Measurements from ENCODE around the gene PNPLA6.
A peak's percentile ranks its signal among the peaks of the same experiment; 100 is the strongest.

Gene PNPLA6

DNA sequence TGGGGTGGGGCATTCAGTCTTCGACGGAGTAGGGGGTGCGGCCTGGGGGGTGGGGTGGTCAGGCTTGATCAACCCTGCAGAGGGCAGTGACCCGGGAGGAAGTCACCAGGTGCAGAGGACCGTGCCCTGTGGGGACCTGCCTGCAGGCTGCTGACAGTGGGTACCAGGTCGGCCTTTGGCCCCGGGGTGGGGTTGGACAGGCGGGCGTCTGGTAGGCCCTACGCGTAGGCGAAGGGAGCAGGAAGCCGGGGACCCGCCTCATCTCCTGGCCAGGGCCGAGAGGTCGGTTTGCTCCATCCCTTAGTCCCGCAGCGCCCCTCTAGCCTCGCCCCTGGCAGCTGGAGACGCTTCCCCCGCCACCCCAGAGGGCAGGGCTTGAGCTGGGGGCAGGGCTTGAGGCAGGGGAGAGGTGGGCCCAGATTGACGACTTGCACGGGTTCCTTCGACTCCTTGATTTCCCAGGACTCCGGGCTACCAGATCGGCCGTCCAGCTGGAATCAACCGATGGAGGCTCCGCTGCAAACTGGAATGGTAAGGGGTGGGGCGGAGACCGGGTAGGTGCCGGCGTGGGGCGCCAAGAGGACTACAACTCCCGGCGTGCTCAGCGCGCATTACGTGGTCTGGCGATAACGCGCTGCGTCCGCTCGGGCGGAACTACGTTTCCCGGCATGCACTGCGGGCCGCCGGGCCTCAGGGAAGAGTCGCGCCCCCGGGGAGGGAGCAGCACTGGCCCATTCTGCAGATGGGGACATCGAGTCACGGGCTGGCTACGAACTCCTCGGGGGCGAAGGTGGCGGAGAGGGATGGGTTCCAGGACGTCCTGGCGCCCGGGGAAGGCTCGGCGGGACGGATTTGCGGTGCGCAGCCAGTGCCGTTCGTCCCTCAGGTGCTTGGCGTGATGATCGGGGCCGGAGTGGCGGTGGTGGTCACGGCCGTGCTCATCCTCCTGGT is at the start of gene PNPLA6:
Gene PNPLA6 (plus strand): TSS at position 671 of the 951 bp plus-strand sequence. CDS start 72 bp downstream, at position 743.
- peak; percentile 86 for DNase-seq

DNA sequence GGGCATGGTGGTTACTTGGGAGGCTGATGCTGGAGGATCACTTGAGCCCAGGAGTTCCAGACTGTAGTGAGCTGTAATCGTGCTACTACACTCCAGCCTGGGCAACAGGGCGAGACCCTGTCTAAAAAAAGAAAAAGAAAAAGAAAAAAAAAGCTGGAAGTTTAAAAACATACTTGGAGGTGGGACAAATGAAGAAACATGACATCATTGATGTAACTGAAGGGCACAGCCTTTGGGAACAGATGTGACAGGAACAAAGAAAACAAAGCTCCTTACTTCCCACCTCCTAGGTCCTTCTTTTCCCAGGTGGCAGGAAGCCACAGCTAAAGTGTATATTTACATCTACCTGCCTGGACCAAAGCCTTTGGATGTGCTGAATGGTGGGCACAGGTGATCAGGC is 48.6 kb upstream of the PNPLA6 start:
- peak; percentile 20 for DNase-seq

DNA sequence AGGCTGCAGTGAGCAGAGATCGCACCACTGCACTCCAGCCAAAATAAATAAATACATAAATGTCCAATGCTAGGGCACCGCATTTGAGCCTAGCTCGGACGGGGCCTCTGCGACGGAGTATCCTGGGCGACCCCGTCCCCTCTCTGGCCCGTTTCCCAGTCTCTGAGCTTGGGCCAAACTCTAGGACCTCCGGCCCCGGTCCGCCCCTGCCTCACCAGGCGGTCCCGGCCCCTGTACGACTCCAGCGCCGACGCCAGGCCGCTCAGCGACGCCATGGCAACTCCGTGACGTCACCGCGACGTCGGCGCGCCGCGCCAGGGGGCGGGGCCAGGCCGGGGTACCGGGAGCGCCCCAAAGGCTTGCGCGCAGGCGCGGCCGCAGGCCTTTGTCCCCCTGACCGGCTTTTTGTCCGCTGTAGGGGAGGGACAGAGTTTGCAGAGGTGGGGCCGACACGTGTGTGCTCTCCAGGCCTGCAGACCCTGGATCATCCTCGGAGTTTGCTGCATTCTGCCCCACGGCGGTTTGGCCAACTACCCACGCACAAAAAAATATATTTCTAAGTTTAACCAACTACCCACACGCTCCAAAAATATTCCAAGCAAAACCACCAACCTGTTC is 46.7 kb upstream of the PNPLA6 start, which contains the start of gene PEX11G:
Gene PEX11G (minus strand): TSS at position 300 of the 618 bp plus-strand sequence. CDS start 25 bp downstream, at position 275.
- peak; percentile 77 for DNase-seq

- DNase-seq = no peak
Observed at GRCh38 chr19:7489609-7490044, 45.9 kb upstream of the PNPLA6 start.

- DNase-seq = no peak
Observed at GRCh38 chr19:7492142-7492541, 43.4 kb upstream of the PNPLA6 start.

- no peak for DNase-seq
Observed at GRCh38 chr19:7492558-7492957, 43.0 kb upstream of the PNPLA6 start.

DNA sequence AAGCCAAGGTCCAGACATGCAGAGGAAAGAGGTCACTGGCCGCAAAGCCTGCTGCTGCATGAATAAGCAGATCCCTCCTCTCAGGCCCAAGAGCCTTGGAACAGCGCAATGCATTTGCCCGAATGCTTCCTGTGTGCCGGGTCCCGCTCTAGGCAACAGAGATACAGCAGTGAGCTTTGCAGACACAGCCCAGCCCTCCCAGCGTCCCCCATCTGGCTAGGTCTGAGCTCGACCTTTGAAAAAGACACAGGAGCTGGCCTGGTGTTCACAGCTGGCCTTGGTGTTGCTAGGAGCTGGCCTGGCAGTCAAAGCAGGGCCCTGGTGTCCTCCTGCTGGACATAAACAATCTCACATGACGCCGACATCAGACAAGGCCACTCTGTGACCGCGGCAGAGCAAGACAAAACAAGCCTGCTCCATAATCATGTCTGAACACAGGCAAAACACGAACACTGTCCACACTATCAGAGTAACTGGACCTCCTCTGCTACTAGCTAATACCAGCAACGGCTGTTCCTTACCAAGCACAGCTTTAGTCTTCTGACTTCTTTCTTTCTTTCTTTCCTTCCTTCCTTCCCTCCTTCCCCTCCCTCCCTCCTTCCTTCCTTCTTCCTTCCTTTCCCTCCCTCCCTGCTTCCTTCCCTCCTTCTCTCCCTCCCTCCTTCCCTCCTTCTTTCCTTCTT is 41.0 kb upstream of the PNPLA6 start:
- DNase-seq = no peak

DNA sequence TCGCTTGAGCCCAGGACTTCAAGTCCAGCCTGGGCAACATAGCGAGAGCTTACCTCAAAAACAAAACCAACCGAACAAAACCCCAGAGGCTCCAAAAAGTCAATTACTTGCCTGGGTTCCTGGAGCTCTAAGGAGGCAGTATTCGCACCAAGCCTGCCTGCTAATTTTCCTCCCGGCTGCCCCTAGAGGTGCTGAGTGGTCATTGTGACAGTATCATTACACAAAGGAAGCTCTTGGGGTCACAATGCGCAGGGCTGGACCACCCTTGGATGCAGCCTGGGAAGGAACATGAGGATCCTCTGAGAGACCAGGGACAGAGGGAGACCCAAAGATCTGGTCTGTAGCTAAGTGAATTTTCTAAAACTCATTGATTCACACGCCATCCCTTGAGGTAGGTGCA is 38.2 kb upstream of the PNPLA6 start:
- no peak for DNase-seq

GRCh38 chr19:7500811-7501450 is 34.6 kb upstream of the PNPLA6 start:
- peak; percentile 84 for DNase-seq

DNA sequence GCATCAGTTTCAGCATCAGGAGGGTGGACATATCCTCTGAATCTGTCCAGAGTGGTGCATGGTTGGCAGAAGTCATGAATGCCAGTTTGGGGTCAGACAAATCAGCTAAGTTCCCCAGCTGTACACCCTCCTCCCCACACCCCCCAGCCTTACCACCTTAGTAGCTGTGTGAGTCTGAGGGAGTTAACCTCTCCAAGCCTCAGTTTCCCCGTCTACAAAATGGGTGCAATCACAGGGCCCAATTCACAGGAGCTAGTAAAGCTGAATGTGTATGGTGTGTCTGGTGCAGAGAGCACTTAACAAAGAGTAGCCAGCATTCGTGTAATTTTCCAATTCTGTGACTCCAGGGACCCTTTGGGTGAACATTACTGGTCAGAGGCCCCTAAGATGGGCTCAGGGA is 33.0 kb upstream of the PNPLA6 start:
- DNase-seq = no peak

DNA sequence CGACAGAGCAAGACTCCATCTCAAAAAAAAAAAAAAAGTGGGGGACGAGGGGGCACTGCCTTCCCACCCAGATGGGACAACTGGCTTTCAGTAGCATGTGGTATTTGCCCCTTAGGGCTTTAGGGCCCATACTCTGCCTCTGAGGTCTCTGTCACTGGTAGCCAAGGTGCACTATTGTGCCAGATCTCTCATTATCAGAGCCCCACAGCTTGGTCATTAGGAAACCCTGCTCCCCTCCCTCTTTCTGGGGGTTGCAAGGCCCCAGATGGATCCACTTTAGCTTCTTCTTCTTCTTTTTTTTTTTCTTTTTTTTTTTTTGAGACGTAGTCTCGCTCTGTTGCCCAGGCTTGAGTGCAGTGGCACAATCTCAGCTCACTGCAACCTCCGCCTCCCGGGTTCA is 30.8 kb upstream of the PNPLA6 start:
- DNase-seq = no peak

DNA sequence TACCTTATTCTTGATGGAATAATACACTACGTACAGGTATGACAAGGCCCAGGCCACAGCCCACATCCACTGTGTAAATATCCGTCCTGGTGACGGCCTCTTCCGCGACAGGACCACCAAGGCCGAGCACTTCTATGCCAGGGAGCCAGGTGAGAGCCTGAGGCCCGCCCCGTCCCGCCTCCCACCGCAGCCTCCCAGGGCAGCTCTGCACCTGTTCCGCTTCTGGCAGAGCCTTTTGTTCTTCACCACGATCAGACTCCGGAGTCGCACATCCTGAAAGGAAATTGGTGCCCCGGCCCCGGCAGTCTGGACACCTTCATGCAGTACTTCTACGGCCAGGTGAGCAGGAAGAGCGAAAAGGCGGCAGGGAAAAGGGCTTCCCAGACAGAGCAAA is 30.2 kb upstream of the PNPLA6 start:
- peak; percentile 65 for DNase-seq

DNA sequence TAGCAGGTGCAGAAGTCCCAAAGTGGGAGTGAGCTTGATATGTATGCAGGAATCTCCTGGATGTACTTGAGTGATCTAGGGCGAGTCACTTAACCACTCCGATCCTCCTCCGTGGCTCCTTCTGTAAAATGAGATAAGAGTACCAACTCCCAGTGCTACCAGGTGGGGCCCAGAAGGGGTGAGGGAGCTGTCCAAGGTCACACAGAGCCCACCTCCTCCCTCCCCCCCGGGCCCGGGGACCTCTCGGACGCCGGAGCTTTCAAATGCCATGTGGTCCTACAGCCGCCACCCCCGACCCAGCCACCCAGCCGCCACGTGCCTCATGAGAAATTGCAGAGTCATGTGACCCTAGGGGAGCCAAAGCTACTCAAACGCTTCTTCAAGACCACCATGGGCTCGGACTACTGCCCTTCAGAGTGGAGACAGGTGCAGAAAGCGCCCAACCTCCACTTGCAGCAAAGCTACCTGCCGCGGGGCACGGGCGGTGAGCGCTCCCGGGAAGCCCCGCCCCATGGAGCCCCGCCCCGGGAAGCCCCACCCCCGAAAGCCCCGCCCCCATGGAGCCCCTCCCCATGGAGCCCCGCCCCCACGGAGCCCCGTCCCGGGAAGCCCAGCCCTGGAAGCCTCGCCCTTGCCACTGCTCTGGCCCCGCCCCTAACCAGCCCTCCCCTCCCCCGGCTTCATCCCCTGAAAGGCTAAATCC is 29.7 kb upstream of the PNPLA6 start:
- DNase-seq = peak; percentile 65

- DNase-seq = peak; percentile 89
Observed at GRCh38 chr19:7506385-7507328, 28.9 kb upstream of the PNPLA6 start.

- no peak for DNase-seq
Observed at GRCh38 chr19:7507884-7508283, 27.6 kb upstream of the PNPLA6 start.

DNA sequence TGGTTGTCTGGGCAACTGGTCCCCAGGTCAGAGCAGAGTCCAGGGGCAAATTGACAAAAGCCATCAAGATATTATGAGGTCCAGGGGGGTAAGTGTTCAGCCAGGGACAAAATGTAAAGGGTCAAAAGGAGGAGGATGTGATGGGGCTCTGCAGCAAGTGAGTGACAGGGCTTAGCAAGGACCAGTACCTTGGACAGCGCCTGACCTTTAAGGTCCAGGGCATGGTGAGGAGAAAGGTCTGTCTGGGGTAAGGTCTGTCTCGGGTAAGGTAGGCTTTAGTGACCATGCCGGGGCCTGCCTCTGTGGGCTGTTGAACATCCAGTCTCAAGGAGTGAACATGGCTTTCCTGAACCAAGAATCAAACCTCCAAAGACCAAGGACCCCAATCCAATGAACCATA is 25.9 kb upstream of the PNPLA6 start:
- no peak for DNase-seq

DNA sequence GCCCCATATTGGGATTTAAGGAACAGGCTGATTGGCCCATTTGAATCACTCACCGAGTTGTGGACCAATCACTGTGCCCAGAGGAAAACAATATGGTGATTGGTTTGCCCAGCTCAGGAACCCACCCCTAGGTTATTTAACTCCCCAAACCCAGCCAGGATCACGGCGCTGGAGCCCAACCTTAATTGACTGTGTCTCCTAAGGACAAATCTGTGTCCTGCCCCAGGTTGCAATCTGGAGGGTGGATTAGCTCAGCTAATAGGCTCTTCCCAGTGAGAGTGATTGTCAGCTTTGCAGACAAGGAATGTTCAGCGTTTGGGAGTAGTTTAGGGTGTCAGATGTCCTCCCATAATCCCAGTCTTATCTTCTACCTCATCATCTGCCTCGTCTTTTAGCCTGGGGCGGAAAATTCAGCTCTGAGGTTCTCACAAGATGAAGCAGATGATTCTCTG is 23.1 kb upstream of the PNPLA6 start:
- DNase-seq = peak; percentile 22

DNA sequence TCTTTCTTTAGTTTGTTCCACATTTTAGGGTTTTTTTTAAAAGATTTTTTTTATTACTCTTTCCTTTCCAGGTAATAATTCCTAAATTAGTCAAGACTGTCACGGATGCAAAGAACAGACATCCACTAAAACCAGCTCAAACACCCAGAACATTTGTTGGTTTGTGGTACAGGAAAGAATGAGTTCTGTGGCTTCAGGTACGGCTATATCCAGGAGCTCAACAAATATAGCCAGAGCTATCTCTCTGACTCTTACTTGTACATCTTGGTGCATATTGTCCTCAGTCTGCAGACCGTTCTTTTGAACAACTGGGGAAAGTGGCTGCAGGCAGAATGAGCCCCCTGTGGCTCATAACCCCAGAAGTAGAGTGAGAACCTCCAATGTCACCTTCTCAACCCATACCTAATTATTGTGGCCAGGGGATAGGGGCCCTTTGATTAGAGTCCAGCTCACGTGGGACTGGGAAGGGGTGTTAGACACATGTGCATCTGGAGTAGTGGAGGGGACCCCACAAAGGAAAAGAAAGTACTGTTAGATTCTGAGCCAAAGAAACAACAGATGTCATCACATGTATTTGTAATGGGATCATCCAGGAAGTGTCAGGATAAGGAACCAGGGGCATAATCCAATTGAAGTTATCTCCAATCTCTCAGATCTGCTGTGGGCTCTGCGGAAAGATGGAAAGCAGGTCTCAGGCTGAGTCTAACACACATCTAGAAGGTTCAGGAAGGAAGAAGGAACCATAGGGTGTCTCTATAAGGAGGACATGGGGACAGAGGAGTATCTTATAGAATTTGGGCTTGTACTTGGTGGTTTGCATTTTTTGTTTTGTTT is 21.5 kb upstream of the PNPLA6 start:
- no peak for DNase-seq

- DNase-seq = peak; percentile 32
Observed at GRCh38 chr19:7515110-7515644, 20.3 kb upstream of the PNPLA6 start.
